OCI-LY3 (cell line): Measurements from ENCODE around the gene NAT9.

Source experiments
- H2AFZ ChIP-seq: fragments of 200-600, 300-600 bp; shearing (Covaris generic); 2 replicates; pipeline ENCODE4 v1.6.0; 2014; ENCODE audit warnings: antibody characterized with exemption, low read depth, low read length
- H3K27ac ChIP-seq: fragments of 200-600, 300-600 bp; sonication (generic); 2 replicates; pipeline ENCODE4 v1.5.1; 2014; ENCODE audit warnings: mild to moderate bottlenecking, low read length, moderate library complexity, mixed read lengths
- H3K27me3 ChIP-seq: fragments of 200-600, 300-600 bp; sonication (generic); 2 replicates; pipeline ENCODE4 v1.6.1; 2014; ENCODE audit warnings: low read depth, low read length, mixed read lengths
- H3K36me3 ChIP-seq: fragments of 200-600, 300-600 bp; sonication (generic); replicated peaks from 2 replicates; pipeline ENCODE3; 2014; ENCODE audit warnings: low read depth, low read length, mixed read lengths
- H3K4me1 ChIP-seq: fragments of 300-600, 200-600 bp; sonication (generic); 2 replicates; pipeline ENCODE4 v1.6.1; 2014; ENCODE audit warnings: low read length, mixed read lengths
- H3K4me2 ChIP-seq: fragments of 200-600, 300-600 bp; sonication (generic); 2 replicates; pipeline ENCODE4 v1.6.1; 2014; ENCODE audit warnings: low read length, mixed read lengths
- H3K4me3 ChIP-seq: fragments of 300-600, 200-600 bp; sonication (generic); 2 replicates; pipeline ENCODE4 v1.5.1; 2014; ENCODE audit warnings: antibody characterized with exemption, mild to moderate bottlenecking, low read length, moderate library complexity
- H3K79me2 ChIP-seq: fragments of 300-600, 200-600 bp; shearing (Covaris generic); 2 replicates; pipeline ENCODE4 v1.6.1; 2014; ENCODE audit warnings: mild to moderate bottlenecking, low read length, mixed read lengths
- H3K9ac ChIP-seq: fragments of 300-600, 200-600 bp; shearing (Covaris generic); 2 replicates; pipeline ENCODE4 v1.6.0; 2014; ENCODE audit warnings: mild to moderate bottlenecking, low read length, moderate library complexity
- H3K9me3 ChIP-seq: fragments of 200-600, 300-600 bp; shearing (Covaris generic); 2 replicates; pipeline ENCODE4 v1.6.1; 2014; ENCODE audit warnings: low read length, mixed read lengths; ENCODE audit not compliant: insufficient read depth
- H4K20me1 ChIP-seq: fragments of 200-600, 300-600 bp; sonication (generic); 2 replicates; pipeline ENCODE4 v1.6.1; 2016; ENCODE audit warnings: low read length, mixed read lengths; ENCODE audit not compliant: insufficient read depth
- CTCF ChIP-seq: fragments of 200-600, 300-600 bp; sonication (generic); IDR thresholded peaks from 2 replicates; pipeline ENCODE4 v1.5.1; 2014; ENCODE audit warnings: antibody characterized with exemption, low read length, low read depth
- EZH2phosphoT487 ChIP-seq: fragments of 200-600 bp; shearing (Covaris generic); IDR thresholded peaks from 2 replicates; pipeline ENCODE4 v1.6.1; 2018; ENCODE audit warnings: antibody characterized with exemption, mixed run types, low read depth

The NAT9 gene

GRCh38 chr17:74776044-74776962, at the start of gene NAT9:
NAT9 (minus strand) TSS chr17:74776345; CDS start chr17:74775698, 647 bp downstream.
- peaks cover 28% of the 10 kb centered on the region for H3K4me1 ChIP-seq
- peak within 1 kb of the TSS; percentile 30; the same call in 1 of the 2 replicates for H3K27ac ChIP-seq
- no peak for TF ChIP-seq EZH2phosphoT487
- no peaks in the 10 kb centered on the region for H3K27me3 ChIP-seq
- H3K4me3 ChIP-seq = peak within 1 kb of the TSS; percentile 92
- H4K20me1 ChIP-seq = no peaks in the 10 kb centered on the region
- peak within 1 kb of the TSS; percentile 87 for H3K9ac ChIP-seq
- H3K36me3 ChIP-seq = peaks cover 23% of the 10 kb centered on the region
- peak within 1 kb of the TSS; percentile 95 for H3K4me2 ChIP-seq
- no peaks in the 10 kb centered on the region for H3K9me3 ChIP-seq
- peaks cover 22% of the 10 kb centered on the region for H3K79me2 ChIP-seq
- H2AFZ ChIP-seq = peak within 1 kb of the TSS; percentile 72

- Histone ChIP-seq H3K36me3 (no peaks in the 10 kb centered on the region), H3K9ac (no peak overlapping the region), H4K20me1 (no peaks in the 10 kb centered on the region), H3K9me3 (no peaks in the 10 kb centered on the region), H3K4me1 (no peaks in the 10 kb centered on the region), H3K79me2 (no peaks in the 10 kb centered on the region), H3K27me3 (no peaks in the 10 kb centered on the region), H3K27ac (no peak overlapping the region), H2AFZ (no peak overlapping the region), H3K4me3 (no peak overlapping the region), H3K4me2 (no peak overlapping the region)
- TF ChIP-seq EZH2phosphoT487 (no peak), CTCF (no peak)
Measured at GRCh38 chr17:74824961-74825627, 48.9 kb upstream of the NAT9 start.

GRCh38 chr17:74822939-74823367, 46.8 kb upstream of the NAT9 start:
- Histone ChIP-seq H3K79me2 (no peaks in the 10 kb centered on the region), H3K4me3 (no peak overlapping the region), H3K4me2 (no peak overlapping the region), H3K36me3 (no peaks in the 10 kb centered on the region), H2AFZ (no peak overlapping the region), H3K4me1 (no peaks in the 10 kb centered on the region), H4K20me1 (no peaks in the 10 kb centered on the region), H3K9ac (no peak overlapping the region), H3K27me3 (no peaks in the 10 kb centered on the region), H3K27ac (no peak overlapping the region), H3K9me3 (no peaks in the 10 kb centered on the region)
- TF ChIP-seq CTCF (no peak), EZH2phosphoT487 (no peak)

- no peak overlapping the region for H3K4me3 ChIP-seq
- no peaks in the 10 kb centered on the region for H3K9me3 ChIP-seq
- no peaks in the 10 kb centered on the region for H3K27me3 ChIP-seq
- no peaks in the 10 kb centered on the region for H3K4me1 ChIP-seq
- no peaks in the 10 kb centered on the region for H4K20me1 ChIP-seq
- TF ChIP-seq EZH2phosphoT487 (no peak), CTCF (no peak)
- no peak overlapping the region for H3K4me2 ChIP-seq
- no peak overlapping the region for H3K9ac ChIP-seq
- no peak overlapping the region for H2AFZ ChIP-seq
- H3K79me2 ChIP-seq = no peaks in the 10 kb centered on the region
- no peaks in the 10 kb centered on the region for H3K36me3 ChIP-seq
- H3K27ac ChIP-seq = no peak overlapping the region
Measured at GRCh38 chr17:74822335-74822938, 46.3 kb upstream of the NAT9 start.
